ENCODE data around the gene MAP2K5. TPM values are rescaled to one million over a fixed set of nuclear protein-coding genes. Genes with fewer than 3 reads are reported as not detected.

The MAP2K5 gene
- polyA plus RNA-seq, 2 of the 4 experiments (the other 2 are of a cell fraction) = 7.8 to 11.0 TPM

DNA sequence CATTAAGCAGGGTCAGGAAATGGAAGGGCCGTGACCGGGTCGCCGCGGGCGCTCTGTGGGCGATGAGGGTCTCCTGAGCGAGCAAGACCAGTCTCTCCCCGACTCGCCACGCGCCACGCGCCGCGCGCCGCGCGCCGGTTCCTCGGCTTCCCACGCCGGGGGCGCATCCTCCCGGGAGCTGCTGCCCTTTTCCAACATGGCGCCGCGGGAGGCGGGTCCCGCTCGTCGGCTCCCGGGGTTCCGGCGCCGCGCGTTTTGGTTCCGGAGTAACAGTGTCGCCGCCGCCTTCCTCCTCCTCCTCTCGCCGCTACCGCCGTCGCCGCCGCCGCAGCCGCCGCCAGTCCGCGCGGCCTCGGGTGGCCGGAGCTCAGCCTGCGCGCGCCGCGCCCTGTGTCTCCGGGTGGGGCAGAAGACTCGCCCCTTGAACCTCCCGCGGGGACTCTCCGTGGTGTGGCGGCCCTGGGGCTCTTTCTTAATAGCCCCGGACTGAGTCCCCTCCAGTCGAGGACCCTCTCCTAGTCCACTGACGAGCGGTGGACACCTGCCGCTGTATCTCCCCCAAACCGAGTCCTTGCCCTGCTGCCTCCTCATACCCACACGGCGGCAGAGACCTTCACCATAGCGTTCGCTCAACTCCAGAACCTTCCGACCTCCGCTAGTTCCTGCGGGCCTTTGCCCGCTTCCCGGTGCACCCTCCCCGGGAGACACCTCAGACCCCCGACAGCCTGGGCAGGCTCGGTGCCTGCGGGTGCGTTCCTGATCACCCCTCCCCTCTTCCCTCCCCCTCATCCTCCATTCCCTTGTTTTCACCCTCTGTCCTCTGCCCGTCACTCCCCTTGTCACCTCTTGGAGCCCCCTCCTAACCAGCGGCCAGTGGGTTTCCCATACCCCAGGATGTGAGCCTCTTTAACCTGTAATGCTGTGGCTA lies at the start of gene MAP2K5 (continued):
- peak; percentile 89 to 94 for TF ChIP-seq JUN (IDR thresholded peaks at IDR 0.05)
- TF ChIP-seq, protein P1, sequence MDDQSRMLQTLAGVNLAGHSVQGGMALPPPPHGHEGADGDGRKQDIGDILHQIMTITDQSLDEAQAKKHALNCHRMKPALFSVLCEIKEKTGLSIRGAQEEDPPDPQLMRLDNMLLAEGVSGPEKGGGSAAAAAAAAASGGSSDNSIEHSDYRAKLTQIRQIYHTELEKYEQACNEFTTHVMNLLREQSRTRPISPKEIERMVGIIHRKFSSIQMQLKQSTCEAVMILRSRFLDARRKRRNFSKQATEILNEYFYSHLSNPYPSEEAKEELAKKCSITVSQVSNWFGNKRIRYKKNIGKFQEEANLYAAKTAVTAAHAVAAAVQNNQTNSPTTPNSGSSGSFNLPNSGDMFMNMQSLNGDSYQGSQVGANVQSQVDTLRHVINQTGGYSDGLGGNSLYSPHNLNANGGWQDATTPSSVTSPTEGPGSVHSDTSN (IDR thresholded peaks at IDR 0.05) = no peak
- TF ChIP-seq NFE2L2 (conservative IDR thresholded peaks at IDR 0.05; ENCODE audit: low read length) = no peak
- TF ChIP-seq ZSCAN20 (CRISPR knock-in tag; IDR thresholded peaks at IDR 0.05) = no peak
- no peak for TF ChIP-seq CHD4 (IDR thresholded peaks at IDR 0.05; ENCODE audit: borderline replicate concordance)
- peak; percentile 53 for TF ChIP-seq PHF8 (IDR thresholded peaks at IDR 0.05; ENCODE audit: borderline replicate concordance, low read depth)

GRCh38 chr15:67495585-67495984 lies 46.9 kb upstream of the MAP2K5 start:
- H3K4me2 ChIP-seq = no peak overlapping the region
- CTCF ChIA-PET = interaction anchor here (0.8 to 2.4 kb wide), 4 partner anchors 13 to 342 kb away, joined by 3 to 8 read pairs (median 3); no protein-coding TSS in a partner anchor
- 89% methylated on average over 1 of the region's 1 CpG for WGBS (ENCODE audit: missing lambda C conversion rate)
- POLR2A ChIA-PET = no interaction called here
- ATAC-seq (no peak), FAIRE-seq (peak; percentile 89), DNase-seq (ENCODE audit: low read depth in 1 of 2, low spot score in 1 of 2) (no peak)
- TF ChIP-seq RNF2 (IDR thresholded peaks at IDR 0.05; ENCODE audit: borderline replicate concordance, low read depth) = no peak
- TF ChIP-seq, protein P2, sequence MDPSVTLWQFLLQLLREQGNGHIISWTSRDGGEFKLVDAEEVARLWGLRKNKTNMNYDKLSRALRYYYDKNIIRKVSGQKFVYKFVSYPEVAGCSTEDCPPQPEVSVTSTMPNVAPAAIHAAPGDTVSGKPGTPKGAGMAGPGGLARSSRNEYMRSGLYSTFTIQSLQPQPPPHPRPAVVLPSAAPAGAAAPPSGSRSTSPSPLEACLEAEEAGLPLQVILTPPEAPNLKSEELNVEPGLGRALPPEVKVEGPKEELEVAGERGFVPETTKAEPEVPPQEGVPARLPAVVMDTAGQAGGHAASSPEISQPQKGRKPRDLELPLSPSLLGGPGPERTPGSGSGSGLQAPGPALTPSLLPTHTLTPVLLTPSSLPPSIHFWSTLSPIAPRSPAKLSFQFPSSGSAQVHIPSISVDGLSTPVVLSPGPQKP (IDR thresholded peaks at IDR 0.05; ENCODE audit: low read depth, low read length) = no peak
- TF ChIP-seq HOXB5 (CRISPR knock-in tag; IDR thresholded peaks at IDR 0.05) = no peak
- TF ChIP-seq RAD21 (conservative IDR thresholded peaks at IDR 0.05 in 1 of 2, IDR thresholded peaks at IDR 0.05 in 1 of 2) = no peak
- no peak for TF ChIP-seq JUN (IDR thresholded peaks at IDR 0.05)
- no peak for TF ChIP-seq EP300 (IDR thresholded peaks at IDR 0.05)
- TF ChIP-seq, protein P3, sequence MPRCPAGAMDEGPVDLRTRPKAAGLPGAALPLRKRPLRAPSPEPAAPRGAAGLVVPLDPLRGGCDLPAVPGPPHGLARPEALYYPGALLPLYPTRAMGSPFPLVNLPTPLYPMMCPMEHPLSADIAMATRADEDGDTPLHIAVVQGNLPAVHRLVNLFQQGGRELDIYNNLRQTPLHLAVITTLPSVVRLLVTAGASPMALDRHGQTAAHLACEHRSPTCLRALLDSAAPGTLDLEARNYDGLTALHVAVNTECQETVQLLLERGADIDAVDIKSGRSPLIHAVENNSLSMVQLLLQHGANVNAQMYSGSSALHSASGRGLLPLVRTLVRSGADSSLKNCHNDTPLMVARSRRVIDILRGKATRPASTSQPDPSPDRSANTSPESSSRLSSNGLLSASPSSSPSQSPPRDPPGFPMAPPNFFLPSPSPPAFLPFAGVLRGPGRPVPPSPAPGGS (IDR thresholded peaks at IDR 0.05) = no peak
- no peak for TF ChIP-seq EHMT2 (IDR thresholded peaks at IDR 0.05; ENCODE audit: low read depth)
- no peak overlapping the region for H3K27ac ChIP-seq
- H3K4me1 ChIP-seq = no peaks in the 10 kb centered on the region
- H3K4me3 ChIP-seq = no peak overlapping the region
- no peaks in the 10 kb centered on the region for H3K9me3 ChIP-seq

- Histone ChIP-seq H3K4me3 (no peak overlapping the region), H3K4me2 (no peak overlapping the region), H3K27ac (no peak overlapping the region), H3K4me1 (no peaks in the 10 kb centered on the region), H3K9me3 (no peaks in the 10 kb centered on the region)
- TF ChIP-seq FOSL2 (IDR thresholded peaks at IDR 0.05) (no peak), FOSL2 (CRISPR knock-in tag; IDR thresholded peaks at IDR 0.05) (no peak), RAD21 (conservative IDR thresholded peaks at IDR 0.05 in 1 of 2, IDR thresholded peaks at IDR 0.05 in 1 of 2) (peak; percentile 50 to 65; a peak in 4 of 5 replicates), POLR2AphosphoS2 (conservative IDR thresholded peaks at IDR 0.05; ENCODE audit: low read length) (no peak), CTCF (IDR thresholded peaks at IDR 0.05) (peak; percentile 56), KDM5A (IDR thresholded peaks at IDR 0.05) (no peak), SMC3 (IDR thresholded peaks at IDR 0.05) (peak; percentile 50)
- TF ChIP-seq, protein P4, sequence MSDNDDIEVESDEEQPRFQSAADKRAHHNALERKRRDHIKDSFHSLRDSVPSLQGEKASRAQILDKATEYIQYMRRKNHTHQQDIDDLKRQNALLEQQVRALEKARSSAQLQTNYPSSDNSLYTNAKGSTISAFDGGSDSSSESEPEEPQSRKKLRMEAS (IDR thresholded peaks at IDR 0.05) = no peak
- FAIRE-seq = peak; percentile 83
- DNase-seq (ENCODE audit: low read depth in 1 of 2, low spot score in 1 of 2) = peak in 1 of 2 experiments; percentile 33
- peak; percentile 62 to 77; a peak in 4 of 6 replicates for ATAC-seq
- POLR2A ChIA-PET = no interaction called here
- WGBS (ENCODE audit: missing lambda C conversion rate) = 17% methylated on average over 2 of the region's 2 CpGs
- CTCF ChIA-PET = interaction anchor here (0.6 to 4.9 kb wide), 13 partner anchors 9 to 598 kb away, joined by 3 to 30 read pairs (median 3); no protein-coding TSS in a partner anchor
These were observed 41.2 kb upstream of the MAP2K5 start for GRCh38 chr15:67501177-67501835.
